ENCODE measurements around the gene HSPBAP1. TPM values are rescaled to one million over a fixed set of nuclear protein-coding genes. Genes with fewer than 3 reads are reported as not detected.

HSPBAP1 gene, protein sequence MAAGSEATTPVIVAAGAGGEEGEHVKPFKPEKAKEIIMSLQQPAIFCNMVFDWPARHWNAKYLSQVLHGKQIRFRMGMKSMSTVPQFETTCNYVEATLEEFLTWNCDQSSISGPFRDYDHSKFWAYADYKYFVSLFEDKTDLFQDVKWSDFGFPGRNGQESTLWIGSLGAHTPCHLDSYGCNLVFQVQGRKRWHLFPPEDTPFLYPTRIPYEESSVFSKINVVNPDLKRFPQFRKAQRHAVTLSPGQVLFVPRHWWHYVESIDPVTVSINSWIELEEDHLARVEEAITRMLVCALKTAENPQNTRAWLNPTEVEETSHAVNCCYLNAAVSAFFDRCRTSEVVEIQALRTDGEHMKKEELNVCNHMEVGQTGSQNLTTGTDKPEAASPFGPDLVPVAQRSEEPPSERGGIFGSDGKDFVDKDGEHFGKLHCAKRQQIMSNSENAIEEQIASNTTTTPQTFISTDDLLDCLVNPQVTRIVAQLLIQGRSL
- total RNA-seq (2022; extraction: Qiagen RNA extraction; ENCODE audit: low read depth), result 6.2 to 7.1 TPM (median 6.6 TPM) in 5 replicates

DNA sequence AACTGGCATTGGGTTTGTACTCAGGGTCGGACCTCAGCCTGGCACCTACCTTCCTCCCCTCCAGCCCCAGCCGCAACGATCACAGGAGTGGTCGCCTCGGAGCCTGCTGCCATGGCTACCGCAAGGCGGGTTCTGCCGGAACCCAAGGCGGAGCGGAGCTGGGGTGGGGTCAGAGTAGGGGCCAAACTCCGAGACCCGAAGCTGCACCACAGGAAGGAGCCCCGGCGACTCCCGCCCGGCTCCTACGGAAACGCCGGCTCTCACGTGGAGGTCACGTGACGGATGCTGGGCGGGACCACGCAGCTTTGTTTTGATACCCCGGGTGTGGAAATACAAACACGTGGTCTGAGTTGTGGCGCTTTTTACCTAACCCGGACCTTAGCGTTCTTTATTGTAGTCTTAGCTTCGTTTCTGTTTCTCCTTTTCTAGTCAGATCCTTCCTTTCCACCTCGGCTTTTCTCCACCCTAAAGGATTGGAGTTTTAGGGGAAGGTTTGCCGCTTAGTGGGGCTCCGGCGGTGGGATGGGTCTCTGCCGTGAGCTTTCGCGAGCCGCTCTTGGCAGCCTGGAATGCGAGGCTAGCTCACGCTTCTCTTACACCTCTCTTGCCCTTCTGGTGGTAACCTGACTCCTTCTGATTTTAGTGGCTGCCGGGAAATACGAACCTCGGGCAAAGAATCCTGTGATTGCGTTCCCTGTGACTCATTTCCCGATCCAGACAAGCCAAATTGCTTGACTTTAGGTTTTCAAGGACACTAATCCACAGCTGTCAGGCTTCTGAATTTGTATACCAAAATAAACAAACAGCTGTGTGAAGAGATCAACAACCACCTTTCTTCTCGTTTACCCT, at the start of gene HSPBAP1:
Gene HSPBAP1 (minus strand): TSS at position 264 of the 849 bp plus-strand sequence. CDS start 151 bp downstream, at position 113.

DNA sequence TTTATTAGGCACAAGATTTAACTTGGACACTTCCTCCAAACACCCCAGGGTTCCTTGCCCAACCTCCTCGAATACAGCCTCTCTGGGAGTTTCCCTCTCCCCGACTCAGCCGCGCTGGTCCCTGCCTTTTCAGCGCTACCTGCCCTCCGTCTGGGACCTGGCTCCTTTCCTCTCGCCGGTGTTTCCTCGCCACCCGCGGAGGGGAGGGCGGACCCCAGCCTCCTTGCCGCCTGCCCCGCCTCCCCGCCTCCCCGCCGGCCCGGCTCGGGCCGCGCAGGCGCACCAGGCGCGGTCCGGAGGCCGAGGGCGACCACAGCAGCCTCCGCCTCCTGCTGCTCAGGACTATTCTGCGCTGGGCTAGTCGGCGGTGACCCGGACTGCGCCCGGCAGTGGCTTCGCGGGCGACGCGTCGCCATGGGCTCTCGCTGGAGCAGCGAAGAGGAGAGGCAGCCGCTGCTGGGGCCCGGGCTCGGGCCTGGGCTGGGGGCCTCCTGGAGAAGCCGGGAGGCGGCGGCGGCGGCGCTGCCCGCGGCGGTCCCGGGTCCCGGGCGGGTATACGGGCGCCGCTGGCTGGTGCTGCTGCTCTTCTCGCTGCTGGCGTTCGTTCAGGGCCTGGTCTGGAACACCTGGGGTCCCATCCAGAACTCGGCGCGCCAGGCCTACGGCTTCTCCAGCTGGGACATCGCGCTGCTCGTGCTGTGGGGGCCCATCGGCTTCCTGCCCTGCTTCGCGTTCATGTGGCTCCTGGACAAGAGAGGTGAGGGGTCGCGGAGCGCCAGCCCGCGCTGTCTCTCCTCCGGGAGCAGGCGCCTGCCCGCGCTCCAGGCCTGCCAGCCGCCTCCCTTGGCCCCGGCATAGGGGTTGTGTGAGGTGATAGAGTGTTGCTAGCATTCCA, 1.4 kb upstream of the HSPBAP1 start, which contains the start of gene SLC49A4:
Gene SLC49A4 (plus strand): TSS at position 291 of the 895 bp plus-strand sequence. CDS start 124 bp downstream, at position 415.

Other genes with a start within 250 kb of the HSPBAP1 start
- 5.0 to 6.1 TPM (median 5.3 TPM) in 5 replicates for gene PARP9, start 229.5 kb downstream of the HSPBAP1 start, total RNA-seq (2022; extraction: Qiagen RNA extraction; ENCODE audit: low read depth)
- 7.2 to 11.6 TPM (median 8.2 TPM) in 5 replicates for gene DTX3L, start 229.5 kb downstream of the HSPBAP1 start, total RNA-seq (2022; extraction: Qiagen RNA extraction; ENCODE audit: low read depth)
- not detected in 5 replicates for gene PARP15, start 216.2 kb downstream of the HSPBAP1 start, total RNA-seq (2022; extraction: Qiagen RNA extraction; ENCODE audit: low read depth)
- 9.2 to 13.2 TPM (median 10.1 TPM) in 5 replicates for gene PARP14, start 113.0 kb downstream of the HSPBAP1 start, total RNA-seq (2022; extraction: Qiagen RNA extraction; ENCODE audit: low read depth)
- gene SLC49A4, start 1.2 kb upstream of the HSPBAP1 start, total RNA-seq (2022; extraction: Qiagen RNA extraction; ENCODE audit: low read depth), result 11.9 to 16.7 TPM (median 14.0 TPM) in 5 replicates
- gene SEMA5B, start 233.9 kb upstream of the HSPBAP1 start, total RNA-seq (2022; extraction: Qiagen RNA extraction; ENCODE audit: low read depth), result 0.17 to 0.40 TPM (median 0.29 TPM) in 5 replicates

Data from A549 treated with CpdA at 1 μM for 4 hours (cell line).